HepG2 (cell line): ENCODE data around the gene CFAP46. TPM values are rescaled to one million over a fixed set of nuclear protein-coding genes. Genes with fewer than 3 reads are reported as not detected.
"Not testable (repeated sequence)": the region's sequence is repeated elsewhere in the genome, so short reads cannot be mapped to it uniquely, and the experiment has no call there.

ENCODE experiments used
- ATAC-seq: fragments of 200-7000 bp; cut with Tn5 transposase; 3 replicates; pipeline ENCODE4 v1.9.1; 2020; ENCODE audit warnings: mild to moderate bottlenecking, moderate library complexity
- BruUV-seq: library from RNA; stranded (reverse); fragments of 400-500 nt; replicated peaks from 2 replicates; lab custom pipeline; 2021; lab: Mats Ljungman, UMichigan
- CTCF ChIA-PET: fragments of 300-600 bp; formaldehyde crosslinking; extraction: SDS; loops from one replicate; lab custom pipeline; 2021; ENCODE audit warnings: low total read pairs, inconsistent platforms, low intra/inter-chr PET ratio; lab: Yijun Ruan, JAX
- POLR2A ChIA-PET: fragments of 350-600 bp; sonication (Branson Sonifier 250); formaldehyde crosslinking; loops from one replicate; lab custom pipeline; 2020; ENCODE audit warnings: antibody characterized with exemption, inconsistent platforms; lab: Yijun Ruan, JAX
- DNase-seq: peaks from one replicate; pipeline ENCODE4 v3.0.0-alpha.2; 2015; ENCODE audit warnings: low spot score
- FAIRE-seq: peaks from 3 replicates; lab custom pipeline; 2011; peaks lifted over from hg19 to GRCh38; lab: Jason Lieb, UNC
- H2AFZ ChIP-seq: one replicate; pipeline ENCODE4 v1.6.1; 2011; ENCODE audit warnings: low read length, inconsistent platforms
- H3K27ac ChIP-seq: fragments of 300-600 bp; 3 replicates; pipeline ENCODE4 v1.8.0; 2011; ENCODE audit warnings: mixed run types, mild to moderate bottlenecking, mixed read lengths, low read length, inconsistent platforms; ENCODE audit not compliant: insufficient read depth; ENCODE audit errors: extremely low read length
- H3K27me3 ChIP-seq, 2 experiments: fragments of 200-600 bp in 1 of 2; 2 replicates in 1 of 2; 3 replicates in 1 of 2; pipeline versions ENCODE4 v1.6.0 to v1.8.0; 2011; ENCODE audit warnings: low read length in 2 of 2, mild to moderate bottlenecking in 2 of 2, moderate library complexity in 2 of 2, inconsistent platforms in 1 of 2; ENCODE audit not compliant: insufficient read depth in 2 of 2, control insufficient read depth in 1 of 2
- H3K36me3 ChIP-seq, 2 experiments: fragments of 200-600 bp in 1 of 2; replicated peaks in 1 of 2; 2 replicates in 1 of 2; 3 replicates in 1 of 2; pipeline versions ENCODE4 v1.5.1 to v1.8.0; 2011; ENCODE audit warnings: low read length in 2 of 2, inconsistent platforms in 1 of 2; ENCODE audit not compliant: insufficient read depth in 2 of 2, control insufficient read depth in 1 of 2
- H3K4me1 ChIP-seq: 2 replicates; pipeline ENCODE4 v1.5.1; 2012; ENCODE audit warnings: low read length, inconsistent platforms; ENCODE audit not compliant: insufficient read depth
- H3K4me2 ChIP-seq: 2 replicates; pipeline ENCODE4 v1.6.0; 2011; ENCODE audit warnings: low read depth, low read length, inconsistent platforms
- H3K4me3 ChIP-seq, 3 experiments: fragments of 200-600 bp in 1 of 3; sonication (generic), shearing (Covaris generic) in 1 of 3; replicated peaks in 1 of 3; 2 replicates each; pipeline ENCODE4 v1.5.1; 2011 to 2016; ENCODE audit warnings: low read length in 3 of 3, inconsistent platforms in 2 of 3, low read depth in 2 of 3, mild to moderate bottlenecking in 2 of 3, control low read depth in 1 of 3, mixed read lengths in 1 of 3; ENCODE audit not compliant: insufficient read depth in 1 of 3
- H3K79me2 ChIP-seq: one replicate; pipeline ENCODE4 v1.6.1; 2011; ENCODE audit warnings: low read length, inconsistent platforms; ENCODE audit not compliant: insufficient read depth
- H3K9ac ChIP-seq: 2 replicates; pipeline ENCODE4 v1.6.0; 2011; ENCODE audit warnings: mild to moderate bottlenecking, low read depth, low read length, inconsistent platforms; ENCODE audit not compliant: insufficient read depth
- H3K9me3 ChIP-seq: 2 replicates; pipeline ENCODE4 v1.5.1; 2012; ENCODE audit warnings: mild to moderate bottlenecking, low read length
- H4K20me1 ChIP-seq: 2 replicates; pipeline ENCODE4 v1.6.0; 2011; ENCODE audit warnings: inconsistent platforms, mild to moderate bottlenecking, low read length, moderate library complexity; ENCODE audit not compliant: insufficient read depth
- CTCF ChIP-seq: sonication (generic); formaldehyde crosslinking; IDR thresholded peaks from 2 replicates; pipeline ENCODE4 v1.5.0; 2020; ENCODE audit warnings: mild to moderate bottlenecking, missing genetic modification reagents, moderate library complexity
- ELF4 ChIP-seq: sonication (generic); formaldehyde crosslinking; IDR thresholded peaks from 2 replicates; pipeline ENCODE4 v1.5.0; 2020; ENCODE audit warnings: missing genetic modification reagents, mild to moderate bottlenecking, moderate library complexity, borderline replicate concordance
- SAP130 ChIP-seq: IDR thresholded peaks from 2 replicates; pipeline ENCODE4 v1.6.1; 2016; ENCODE audit warnings: low read depth
- SCMH1 ChIP-seq: sonication (generic); formaldehyde crosslinking; IDR thresholded peaks from 2 replicates; pipeline ENCODE4 v1.9.0; 2021; ENCODE audit warnings: missing genetic modification reagents, mild to moderate bottlenecking, borderline replicate concordance
- ZBTB2 ChIP-seq: sonication (generic); formaldehyde crosslinking; IDR thresholded peaks from 2 replicates; pipeline ENCODE4 v1.8.0; 2022; ENCODE audit warnings: low read depth, missing genetic modification reagents
- ZNF33A ChIP-seq: sonication (generic); formaldehyde crosslinking; IDR thresholded peaks from 2 replicates; pipeline ENCODE4 v1.5.1; 2020; ENCODE audit warnings: missing genetic modification reagents, mild to moderate bottlenecking, moderate library complexity, borderline replicate concordance
- ZNF362 ChIP-seq: sonication (generic); formaldehyde crosslinking; IDR thresholded peaks from 2 replicates; pipeline ENCODE4 v1.4.0; 2020; ENCODE audit warnings: missing genetic modification reagents, mild to moderate bottlenecking, borderline replicate concordance
- ZNF740 ChIP-seq: sonication (generic); formaldehyde crosslinking; IDR thresholded peaks from 2 replicates; pipeline ENCODE4 v1.4.0; 2020; ENCODE audit warnings: missing genetic modification reagents
- WGBS: methylation state at CpG from one replicate; pipeline ENCODE4 v1.1.6; 2017; ENCODE audit warnings: low lambda C conversion rate; 5-methylcytosine and 5-hydroxymethylcytosine counted together
- in situ Hi-C: cut with HindIII; loops from 2 replicates; pipeline ENCODE4 v1.10.0; 2017; ENCODE audit warnings: low pct_unique_long_range_greater_than_20kb; ENCODE audit not compliant: extremely low pct_ligation_motif_present
- intact Hi-C: fragments of 100-400 bp; cut with micrococcal nuclease; formaldehyde crosslinking; loops from one replicate; pipeline ENCODE4 v1.10.0; 2022; ENCODE audit not compliant: unreplicated experiment
- polyA plus RNA-seq, 8 experiments: library from polyadenylated mRNA; depleted of rRNA in 3 of 8; stranded (reverse) in 7 of 8; unstranded in 1 of 8; fragments of >200 nt; fragmentation: Illumina TruSeq in 4 of 8; extraction: Trizol in 4 of 8; gene quantifications; 2 replicates each; pipeline versions ENCODE4 v1.2.1 to v1.2.3, GENCODE V29; 2011 to 2016; ENCODE audit warnings: low read depth in 4 of 8, missing spikeins in 1 of 8, mixed read lengths in 1 of 8; ENCODE audit not compliant: insufficient read depth in 1 of 8
- total RNA-seq, 5 experiments: library from RNA; depleted of rRNA; stranded (reverse); fragments of >200 nt; fragmentation: Illumina TruSeq; extraction: Trizol; gene quantifications; 2 replicates each; pipeline ENCODE4 v1.2.3, GENCODE V29; 2016; ENCODE audit warnings: low read depth in 1 of 5

Gene CFAP46
- total and polyA plus RNA-seq, 2 of the 13 experiments (the other 11 are each of a cell fraction or from before 2014, with no cell fraction given), result 0.24 to 0.84 TPM

GRCh38 chr10:132932461-132933307 lies 9.7 kb downstream of the CFAP46 start:
- in situ Hi-C loops (no loop called here), intact Hi-C loops (no loop called here)
- FAIRE-seq (no peak), DNase-seq (no peak), ATAC-seq (no peak)
- no peaks in the 10 kb centered on the region for H3K79me2 ChIP-seq
- TF ChIP-seq ELF4 (CRISPR knock-in tag) (no peak), ZNF33A (CRISPR knock-in tag) (no peak), ZNF362 (no peak), ZNF740 (CRISPR knock-in tag) (no peak), SAP130 (CRISPR knock-in tag) (no peak), ZBTB2 (no peak), SCMH1 (CRISPR knock-in tag) (no peak), CTCF (CRISPR knock-in tag) (no peak)
- POLR2A ChIA-PET, result no interaction called here
- H3K27ac ChIP-seq, result no peak overlapping the region
- no peak overlapping the region for H3K4me2 ChIP-seq
- no peak overlapping the region for H3K4me3 ChIP-seq
- H2AFZ ChIP-seq, result no peak overlapping the region
- H4K20me1 ChIP-seq, result no peaks in the 10 kb centered on the region
- 39% methylated on average over 10 of the region's 25 CpGs for WGBS
- no peaks in the 10 kb centered on the region for H3K9me3 ChIP-seq
- H3K27me3 ChIP-seq, result peaks cover 6 to 31% of the 10 kb centered on the region in 2 experiments; a peak in 3 of 5 replicates
- CTCF ChIA-PET, result no interaction called here
- H3K4me1 ChIP-seq, result no peaks in the 10 kb centered on the region
- no peak overlapping the region for H3K9ac ChIP-seq
- H3K36me3 ChIP-seq, result no peaks in the 10 kb centered on the region
- BruUV-seq, result no TSS peak

- H3K4me1 ChIP-seq, POLR2A ChIA-PET, H3K9me3 ChIP-seq, H2AFZ ChIP-seq, CTCF ChIA-PET, ATAC-seq, H3K4me2 ChIP-seq, intact Hi-C loops, BruUV-seq, H4K20me1 ChIP-seq, H3K79me2 ChIP-seq, H3K9ac ChIP-seq, H3K4me3 ChIP-seq, FAIRE-seq, DNase-seq, H3K36me3 ChIP-seq, H3K27ac ChIP-seq, in situ Hi-C loops: not testable (repeated sequence)
- H3K27me3 ChIP-seq, result peaks cover 8 to 29% of the 10 kb centered on the region in 2 experiments; a peak in 3 of 5 replicates
- WGBS, result 8% methylated on average over 6 of the region's 6 CpGs
Observed at GRCh38 chr10:132931258-132932250, 10.8 kb downstream of the CFAP46 start.
